Motor neuron (in vitro differentiated cells): ENCODE results near the gene AKT1S1. TPM values are rescaled to one million over a fixed set of nuclear protein-coding genes. Genes with fewer than 3 reads are reported as not detected.
A peak's percentile ranks its signal among the peaks of the same experiment; 100 is the strongest.

Experiments used
- ATAC-seq, 8 experiments: fragments of 200-7000 bp; cut with Tn5 transposase; replicated peaks in 6 of 8; 2 replicates each; pipeline ENCODE4 v1.8.0; 2021; ENCODE audit warnings: mild to moderate bottlenecking in 8 of 8, moderate library complexity in 8 of 8
- H3K27ac ChIP-seq, 2 donors: fragments of 250-450 bp; sonication (Bioruptor Pico); 2 replicates each; pipeline ENCODE4 v1.9.0; 2021; ENCODE audit warnings: antibody characterized with exemption in 2 of 2, mild to moderate bottlenecking in 2 of 2, moderate library complexity in 1 of 2
- H3K4me1 ChIP-seq, 2 donors: fragments of 250-450 bp; sonication (Bioruptor Pico); replicated peaks in 1 of 2; 2 replicates each; pipeline ENCODE4 v1.6.1; 2021; ENCODE audit warnings: antibody characterized with exemption in 2 of 2, mild to moderate bottlenecking in 2 of 2, moderate library complexity in 1 of 2
- H3K4me3 ChIP-seq, 5 donors: fragments of 250-450 bp; sonication (Bioruptor Pico); 2 replicates each; pipeline ENCODE4 v1.9.0; 2021; ENCODE audit warnings: antibody characterized with exemption in 5 of 5, mild to moderate bottlenecking in 5 of 5, moderate library complexity in 4 of 5
- WGBS, 10 experiments: fragments of 450-650 bp; shearing (Covaris generic); methylation state at CpG; one replicate each; pipeline ENCODE4 v1.0.0; 2022; 5-methylcytosine and 5-hydroxymethylcytosine counted together
- in situ Hi-C, 9 experiments: fragments of 400-800 bp; cut with MboI; loops; one replicate each; pipeline ENCODE4 v1.15.0; 2021; ENCODE audit warnings: low sequenced_read_pairs in 9 of 9, low pct_unique_long_range_greater_than_20kb in 2 of 9; ENCODE audit not compliant: unreplicated experiment in 9 of 9
- total RNA-seq, 8 experiments: library from RNA; unstranded; fragments of 300-600 nt; gene quantifications; 2 replicates each; pipeline versions ENCODE4 v1.2.3 to v1.2.4, GENCODE V29; 2022

The AKT1S1 gene
- total RNA-seq, 8 experiments from 2014 or later: 8.2 to 59.3 (median 18.3) TPM

GRCh38 chr19:49895566-49896297 lies 18.6 kb upstream of the AKT1S1 start:
- no peak overlapping the region for H3K4me3 ChIP-seq
- peaks cover 19 to 24% of the 10 kb centered on the region in 2 donors for H3K4me1 ChIP-seq
- 0 to 87% (median 69%) methylated on average over 1 to 5 of the region's 17 CpGs; no CpG with 5 or more reads in 5 of the 10 experiments for WGBS, 10 experiments
- in situ Hi-C loops: no loop called here
- H3K27ac ChIP-seq: no peak overlapping the region
- no peak for ATAC-seq

GRCh38 chr19:49894879-49895565 lies 17.9 kb upstream of the AKT1S1 start:
- no peak for ATAC-seq
- H3K4me1 ChIP-seq: peaks cover 25 to 26% of the 10 kb centered on the region in 2 donors
- WGBS, 10 experiments: 60 to 100% (median 80%) methylated on average over 1 to 5 of the region's 17 CpGs; no CpG with 5 or more reads in 6 of the 10 experiments
- H3K4me3 ChIP-seq: no peak overlapping the region
- no peak overlapping the region for H3K27ac ChIP-seq
- in situ Hi-C loops: no loop called here

GRCh38 chr19:49894011-49894664 lies 17.0 kb upstream of the AKT1S1 start:
- Histone ChIP-seq H3K4me1 (peaks cover 25 to 26% of the 10 kb centered on the region in 2 donors), H3K4me3 (no peak overlapping the region), H3K27ac (no peak overlapping the region)
- in situ Hi-C loops: no loop called here
- ATAC-seq: no peak
- WGBS, 10 experiments: 57 to 100% (median 87%) methylated on average over 1 to 11 of the region's 18 CpGs; no CpG with 5 or more reads in 4 of the 10 experiments

GRCh38 chr19:49892716-49893115 lies 15.6 kb upstream of the AKT1S1 start:
- ATAC-seq: no peak
- H3K4me3 ChIP-seq: no peak overlapping the region
- peaks cover 15 to 19% of the 10 kb centered on the region in 2 donors for H3K4me1 ChIP-seq
- in situ Hi-C loops: no loop called here
- no peak overlapping the region for H3K27ac ChIP-seq
- 100% methylated on average over 1 of the region's 1 CpG; no CpG with 5 or more reads in 9 of the 10 experiments for WGBS, 10 experiments

- no peak for ATAC-seq
- peak overlapping the region; percentile 57 to 79 for H3K27ac ChIP-seq
- H3K4me3 ChIP-seq: peak overlapping the region in 1 of 5 donors; percentile 26
- 80 to 90% (median 83%) methylated on average over 4 to 7 of the region's 17 CpGs; no CpG with 5 or more reads in 6 of the 10 experiments for whole genome bisulfite sequencing, 10 experiments
- peaks cover 9 to 12% of the 10 kb centered on the region in 2 donors for H3K4me1 ChIP-seq
- in situ Hi-C loops: no loop called here
Observed at GRCh38 chr19:49891393-49891792, 14.2 kb upstream of the AKT1S1 start.

- WGBS, 10 experiments: 0 to 49% (median 30%) methylated on average over 5 to 8 of the region's 69 CpGs; no CpG with 5 or more reads in 7 of the 10 experiments
- Histone ChIP-seq H3K4me3 (peak overlapping the region; percentile 5 to 26 (median 17)), H3K27ac (peak overlapping the region; percentile 57 to 79), H3K4me1 (peaks cover 9 to 12% of the 10 kb centered on the region in 2 donors)
- in situ Hi-C loops: no loop called here
- peak; percentile 34 to 82 (median 70) for ATAC-seq
Observed at GRCh38 chr19:49890349-49891311, 13.5 kb upstream of the AKT1S1 start.

- Histone ChIP-seq H3K4me3 (peak overlapping the region; percentile 5 to 26 (median 8)), H3K4me1 (peaks cover 9 to 12% of the 10 kb centered on the region in 2 donors), H3K27ac (peak overlapping the region; percentile 45 to 75)
- WGBS, 10 experiments: 17 to 96% (median 86%) methylated on average over 4 to 21 of the region's 71 CpGs; no CpG with 5 or more reads in 7 of the 10 experiments
- in situ Hi-C loops: no loop called here
- peak; percentile 44 to 82 (median 68) for ATAC-seq
Observed at GRCh38 chr19:49889687-49890348, 12.7 kb upstream of the AKT1S1 start.

- ATAC-seq: no peak
- peaks cover 9 to 12% of the 10 kb centered on the region in 2 donors for H3K4me1 ChIP-seq
- in situ Hi-C loops: no loop called here
- 94 to 100% (median 100%) methylated on average over 1 to 10 of the region's 23 CpGs; no CpG with 5 or more reads in 3 of the 10 experiments for WGBS, 10 experiments
- H3K27ac ChIP-seq: peak overlapping the region; percentile 26 to 75
- H3K4me3 ChIP-seq: no peak overlapping the region
Observed at GRCh38 chr19:49889038-49889686, 12.0 kb upstream of the AKT1S1 start.

GRCh38 chr19:49888510-49888824 lies 11.3 kb upstream of the AKT1S1 start:
- Histone ChIP-seq H3K4me1 (peaks cover 9 to 12% of the 10 kb centered on the region in 2 donors), H3K27ac (no peak overlapping the region), H3K4me3 (no peak overlapping the region)
- ATAC-seq: no peak
- no CpG with 5 or more reads among the region's 18 CpGs for WGBS, 10 experiments
- in situ Hi-C loops: no loop called here

- ATAC-seq: no peak
- Histone ChIP-seq H3K4me1 (peaks cover 9 to 12% of the 10 kb centered on the region in 2 donors), H3K27ac (no peak overlapping the region), H3K4me3 (no peak overlapping the region)
- WGBS, 10 experiments: 83 to 100% methylated on average over 1 to 6 of the region's 54 CpGs; no CpG with 5 or more reads in 8 of the 10 experiments
- in situ Hi-C loops: no loop called here
Observed at GRCh38 chr19:49887665-49888509, 10.7 kb upstream of the AKT1S1 start.
